HEK293 (cell line): ENCODE measurements around the gene TECR.

Experiments used
- CTCF ChIA-PET: fragments of 350-600 bp; formaldehyde crosslinking; extraction: SDS; loops from one replicate; lab custom pipeline; 2021; ENCODE audit warnings: antibody characterized with exemption; lab: Yijun Ruan, JAX
- POLR2A ChIA-PET: fragments of 300-600 bp; formaldehyde crosslinking; extraction: SDS; loops from one replicate; lab custom pipeline; 2020; ENCODE audit warnings: antibody characterized with exemption, inconsistent platforms; lab: Yijun Ruan, JAX
- H3K27ac ChIP-seq: fragments of 200-500 bp; sonication (Bioruptor generic); 2 replicates; pipeline ENCODE4 v1.5.1; 2014; ENCODE audit warnings: low read depth, low read length, control low read depth, inconsistent platforms; ENCODE audit errors: extremely low read depth
- H3K36me3 ChIP-seq, 2 experiments: fragments of 200-500 bp in 1 of 2; sonication (Bioruptor generic) in 1 of 2; 1 replicate in 1 of 2; 2 replicates in 1 of 2; pipeline ENCODE4 v1.5.1; 2014 to 2017; ENCODE audit warnings: inconsistent platforms in 2 of 2, low read length in 2 of 2; ENCODE audit not compliant: control insufficient read depth in 2 of 2, insufficient read depth in 1 of 2
- H3K4me1 ChIP-seq: fragments of 200-500 bp; sonication (Bioruptor generic); 2 replicates; pipeline ENCODE4 v1.5.1; 2014; ENCODE audit warnings: mild to moderate bottlenecking, low read length, inconsistent platforms; ENCODE audit not compliant: control insufficient read depth, insufficient read depth
- H3K4me3 ChIP-seq: 2 replicates; pipeline ENCODE4 v1.5.1; 2011; ENCODE audit warnings: low read depth, mild to moderate bottlenecking, control low read depth, low read length, moderate library complexity
- H3K9me3 ChIP-seq: fragments of 200-500 bp; sonication (Bioruptor generic); 2 replicates; pipeline ENCODE4 v1.5.1; 2014; ENCODE audit warnings: low read depth, low read length, inconsistent platforms; ENCODE audit not compliant: control insufficient read depth, insufficient read depth
- EGR2 ChIP-seq: fragments of 450-650 bp; formaldehyde crosslinking; IDR thresholded peaks from 2 replicates; pipeline ENCODE4 v1.5.1; 2016; ENCODE audit warnings: low read depth, missing biosample characterization, missing genetic modification characterization
- OSR2 ChIP-seq: fragments of 450-650 bp; formaldehyde crosslinking; IDR thresholded peaks from 2 replicates; pipeline ENCODE4 v1.5.1; 2016; ENCODE audit warnings: missing biosample characterization, missing genetic modification characterization
- PRDM10 ChIP-seq: fragments of 450-650 bp; formaldehyde crosslinking; IDR thresholded peaks from 2 replicates; pipeline ENCODE4 v1.5.1; 2016; ENCODE audit warnings: missing biosample characterization, missing genetic modification characterization
- PRDM6 ChIP-seq: fragments of 450-650 bp; formaldehyde crosslinking; IDR thresholded peaks from 2 replicates; pipeline ENCODE4 v1.5.1; 2017; ENCODE audit warnings: missing biosample characterization, missing genetic modification characterization
- TSHZ1 ChIP-seq: fragments of 450-650 bp; formaldehyde crosslinking; IDR thresholded peaks from 2 replicates; pipeline ENCODE4 v1.5.1; 2016; ENCODE audit warnings: missing biosample characterization, missing genetic modification characterization, borderline replicate concordance
- ZBTB10 ChIP-seq: fragments of 450-650 bp; formaldehyde crosslinking; IDR thresholded peaks from 2 replicates; pipeline ENCODE4 v1.5.1; 2016; ENCODE audit warnings: missing biosample characterization, missing genetic modification characterization
- ZBTB17 ChIP-seq: fragments of 450-650 bp; formaldehyde crosslinking; IDR thresholded peaks from 2 replicates; pipeline ENCODE4 v1.5.1; 2016; ENCODE audit warnings: missing biosample characterization, missing genetic modification characterization
- ZBTB8A ChIP-seq: fragments of 450-650 bp; formaldehyde crosslinking; IDR thresholded peaks from 2 replicates; pipeline ENCODE4 v1.5.1; 2016; ENCODE audit warnings: missing biosample characterization, missing genetic modification characterization
- ZFHX2 ChIP-seq: fragments of 450-650 bp; formaldehyde crosslinking; conservative IDR thresholded peaks from 2 replicates; pipeline ENCODE4 v1.5.1; 2016; ENCODE audit warnings: missing biosample characterization, missing genetic modification characterization
- ZNF112 ChIP-seq: fragments of 450-650 bp; formaldehyde crosslinking; IDR thresholded peaks from 2 replicates; pipeline ENCODE4 v1.5.0; 2017; ENCODE audit warnings: missing biosample characterization, missing genetic modification characterization
- ZNF157 ChIP-seq: fragments of 450-650 bp; formaldehyde crosslinking; IDR thresholded peaks from 2 replicates; pipeline ENCODE4 v1.5.1; 2016; ENCODE audit warnings: missing biosample characterization, missing genetic modification characterization
- ZNF280C ChIP-seq: fragments of 450-650 bp; formaldehyde crosslinking; IDR thresholded peaks from 2 replicates; pipeline ENCODE4 v1.5.1; 2016; ENCODE audit warnings: missing biosample characterization, missing genetic modification characterization
- ZNF280D ChIP-seq: fragments of 450-650 bp; formaldehyde crosslinking; IDR thresholded peaks from 2 replicates; pipeline ENCODE4 v1.5.1; 2016; ENCODE audit warnings: missing biosample characterization, missing genetic modification characterization
- ZNF433 ChIP-seq: fragments of 450-650 bp; formaldehyde crosslinking; IDR thresholded peaks from 2 replicates; pipeline ENCODE4 v1.5.1; 2016; ENCODE audit warnings: missing biosample characterization, missing genetic modification characterization, low read depth
- ZNF548 ChIP-seq: fragments of 450-650 bp; formaldehyde crosslinking; IDR thresholded peaks from 2 replicates; pipeline ENCODE4 v1.5.1; 2016; ENCODE audit warnings: missing biosample characterization, missing genetic modification characterization
- ZNF624 ChIP-seq: fragments of 450-650 bp; formaldehyde crosslinking; IDR thresholded peaks from 2 replicates; pipeline ENCODE4 v1.5.1; 2017; ENCODE audit warnings: missing biosample characterization, missing genetic modification characterization
- ZNF626 ChIP-seq: fragments of 450-650 bp; sonication (Bioruptor Pico); formaldehyde crosslinking; IDR thresholded peaks from 2 replicates; pipeline ENCODE4 v1.5.1; 2018; ENCODE audit warnings: missing biosample characterization, missing genetic modification characterization, inconsistent platforms
- ZNF629 ChIP-seq: fragments of 450-650 bp; formaldehyde crosslinking; IDR thresholded peaks from 2 replicates; pipeline ENCODE4 v1.5.1; 2017; ENCODE audit warnings: missing biosample characterization, missing genetic modification characterization

The TECR gene

GRCh38 chr19:14528419-14529253 is 758 bp upstream of the TECR start:
- Histone ChIP-seq H3K36me3 (no peaks in the 10 kb centered on the region; a peak in 1 of 3 replicates), H3K27ac (no peak overlapping the region), H3K9me3 (no peaks in the 10 kb centered on the region)
- ChIA-PET POLR2A (interaction anchor here (1.5 kb wide), 2 partner anchors 10 to 43 kb away, joined by 3 to 5 read pairs; partner anchors contain the start of genes DNAJB1 and NDUFB7), CTCF (no interaction called here)
- TF ChIP-seq ZNF626 (tag by site-specific recombination) (no peak), EGR2 (peak; percentile 73), ZFHX2 (tag by site-specific recombination) (peak; percentile 75; the same call in 1 of the 2 replicates), ZNF624 (no peak), TSHZ1 (tag by site-specific recombination) (peak; percentile 15; the same call in 1 of the 2 replicates), ZNF280D (tag by site-specific recombination) (no peak), ZNF157 (tag by site-specific recombination) (no peak), ZNF433 (tag by site-specific recombination) (no peak), ZNF548 (tag by site-specific recombination) (no peak; the same call in 1 of the 2 replicates), ZBTB17 (no peak), ZNF629 (no peak), PRDM6 (tag by site-specific recombination) (no peak), ZNF112 (no peak), PRDM10 (tag by site-specific recombination) (peak; percentile 85), OSR2 (tag by site-specific recombination) (no peak), ZBTB8A (tag by site-specific recombination) (0 out of 2 replicates have a peak, but pooled peaks have one; percentile 6), ZBTB10 (tag by site-specific recombination) (peak; percentile 77), ZNF280C (tag by site-specific recombination) (no peak)
- TF ChIP-seq, all 188 proteins: peak for 6
- peak overlapping the region; percentile 52 for H3K4me3 ChIP-seq
- no peaks in the 10 kb centered on the region for H3K4me1 ChIP-seq
